Measurements from ENCODE around the gene PCNX2.

DNA sequence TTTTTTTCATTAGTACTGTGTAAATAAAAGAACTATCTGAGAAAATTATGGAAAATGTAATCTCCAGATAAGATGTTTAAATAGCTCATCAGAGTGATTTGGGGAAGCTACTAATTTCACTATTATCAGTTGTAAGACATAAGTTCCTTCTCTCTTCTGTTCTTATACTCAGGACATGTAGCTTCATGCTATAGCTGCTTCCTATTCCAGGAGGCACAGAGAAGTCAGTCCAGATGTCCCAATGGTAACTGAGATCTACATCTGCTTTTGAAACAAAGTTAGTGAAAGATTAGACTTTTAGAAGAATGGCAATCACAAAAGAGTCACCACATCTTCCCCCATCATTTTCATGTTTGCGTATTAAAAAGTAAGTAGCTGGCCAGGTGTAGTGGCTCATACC lies 37.6 kb upstream of the PCNX2 start:
- no peak for TF ChIP-seq POLR2A (IDR thresholded peaks at IDR 0.05)
- TF ChIP-seq, protein P1, sequence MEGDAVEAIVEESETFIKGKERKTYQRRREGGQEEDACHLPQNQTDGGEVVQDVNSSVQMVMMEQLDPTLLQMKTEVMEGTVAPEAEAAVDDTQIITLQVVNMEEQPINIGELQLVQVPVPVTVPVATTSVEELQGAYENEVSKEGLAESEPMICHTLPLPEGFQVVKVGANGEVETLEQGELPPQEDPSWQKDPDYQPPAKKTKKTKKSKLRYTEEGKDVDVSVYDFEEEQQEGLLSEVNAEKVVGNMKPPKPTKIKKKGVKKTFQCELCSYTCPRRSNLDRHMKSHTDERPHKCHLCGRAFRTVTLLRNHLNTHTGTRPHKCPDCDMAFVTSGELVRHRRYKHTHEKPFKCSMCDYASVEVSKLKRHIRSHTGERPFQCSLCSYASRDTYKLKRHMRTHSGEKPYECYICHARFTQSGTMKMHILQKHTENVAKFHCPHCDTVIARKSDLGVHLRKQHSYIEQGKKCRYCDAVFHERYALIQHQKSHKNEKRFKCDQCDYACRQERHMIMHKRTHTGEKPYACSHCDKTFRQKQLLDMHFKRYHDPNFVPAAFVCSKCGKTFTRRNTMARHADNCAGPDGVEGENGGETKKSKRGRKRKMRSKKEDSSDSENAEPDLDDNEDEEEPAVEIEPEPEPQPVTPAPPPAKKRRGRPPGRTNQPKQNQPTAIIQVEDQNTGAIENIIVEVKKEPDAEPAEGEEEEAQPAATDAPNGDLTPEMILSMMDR (IDR thresholded peaks at IDR 0.05): no peak

Measured in lower leg skin (tissue), 3 donors.